ENCODE measurements around the gene ZCRB1. TPM values are rescaled to one million over a fixed set of nuclear protein-coding genes. Genes with fewer than 3 reads are reported as not detected.

Gene ZCRB1
- total RNA-seq, 1 experiment from 2014 or later, result 68.1 TPM

- TF ChIP-seq EZH2phosphoT487 (IDR thresholded peaks at IDR 0.05; ENCODE audit: borderline replicate concordance), result no peak
- no peak for TF ChIP-seq SIN3A (IDR thresholded peaks at IDR 0.05; ENCODE audit: low read depth)
Measured at GRCh38 chr12:42278128-42278510, 47.8 kb downstream of the ZCRB1 start (continued).

- H3K27ac ChIP-seq (ENCODE audit: low read depth, low read length), result no peak overlapping the region
- no peak overlapping the region for H3K9ac ChIP-seq (ENCODE audit: low read length)
- BruUV-seq (replicated peaks), result no TSS peak
- H3K9me2 ChIP-seq (ENCODE audit: insufficient read depth), result no peaks in the 10 kb centered on the region
- no peaks in the 10 kb centered on the region for H3K36me3 ChIP-seq (ENCODE audit: control insufficient read depth in 1 of 2, insufficient read depth in 2 of 2, low read length in 2 of 2)
- H3K4me3 ChIP-seq (replicated peaks in 1 of 2; ENCODE audit: low read depth in 1 of 2, low read length in 2 of 2), result no peak overlapping the region
- no peak overlapping the region for H2AFZ ChIP-seq (ENCODE audit: low read depth, low read length, poor library complexity, severe bottlenecking)
- ATAC-seq, result no peak
- RAD21 ChIA-PET (ENCODE audit: low non-redundant PET in 1 of 2, low total read pairs in 2 of 2, uncharacterized antibody in 2 of 2, unreplicated experiment in 2 of 2), result no interaction called here
- CTCF ChIA-PET, result no interaction called here
- TF ChIP-seq FOSL1 (IDR thresholded peaks at IDR 0.05; ENCODE audit: low read depth) (no peak), TCF7L2 (IDR thresholded peaks at IDR 0.05; ENCODE audit: borderline replicate concordance, extremely low read depth, insufficient read depth, insufficient read length) (no peak), SRF (IDR thresholded peaks at IDR 0.05; ENCODE audit: low read depth) (no peak), ZBTB33 (IDR thresholded peaks at IDR 0.05; ENCODE audit: extremely low read depth, insufficient replicate concordance, low read length) (no peak), ZFX (IDR thresholded peaks at IDR 0.05) (no peak), JUND (IDR thresholded peaks at IDR 0.05) (no peak), ELF1 (IDR thresholded peaks at IDR 0.05; ENCODE audit: borderline replicate concordance, low read depth) (no peak), CEBPB (IDR thresholded peaks at IDR 0.05; ENCODE audit: low read depth) (no peak), CBX3 (IDR thresholded peaks at IDR 0.05; ENCODE audit: low read depth) (no peak), REST (IDR thresholded peaks at IDR 0.05; ENCODE audit: low read depth) (no peak), POLR2A (IDR thresholded peaks at IDR 0.05; ENCODE audit: borderline replicate concordance, extremely low read depth, insufficient read depth, insufficient read length) (no peak), SIN3A (IDR thresholded peaks at IDR 0.05; ENCODE audit: low read depth) (no peak)
- no peaks in the 10 kb centered on the region for H3K79me2 ChIP-seq (ENCODE audit: insufficient read depth, low read length)
- intact Hi-C loops (cut with micrococcal nuclease), result loop anchor here (5.0 kb wide), 1 partner anchor 290 kb away; no protein-coding TSS in a partner anchor
- no peak for DNase-seq (ENCODE audit: low read depth, low spot score)
- H3K9me3 ChIP-seq (ENCODE audit: control insufficient read depth in 1 of 2, insufficient read depth in 1 of 2, low read depth in 1 of 2, low read length in 2 of 2), result no peaks in the 10 kb centered on the region
- POLR2A ChIA-PET, result no interaction called here
- no peaks in the 10 kb centered on the region for H3K4me1 ChIP-seq (ENCODE audit: control insufficient read depth in 1 of 2, insufficient read depth in 2 of 2, low read length in 2 of 2)
- H4K20me1 ChIP-seq (ENCODE audit: insufficient read depth), result no peaks in the 10 kb centered on the region
- H3K27me3 ChIP-seq (ENCODE audit: insufficient read depth, low read length), result no peaks in the 10 kb centered on the region
- H3K4me2 ChIP-seq (ENCODE audit: low read length), result no peak overlapping the region
Measured at GRCh38 chr12:42277396-42278127, 48.3 kb downstream of the ZCRB1 start.
